DND-41 (cell line): ENCODE data around the gene NME9.

Source experiments
- ATAC-seq: fragments of 200-7000 bp; cut with Tn5 transposase; 3 replicates; pipeline ENCODE4 v1.9.1; 2021; ENCODE audit warnings: low read depth; ENCODE audit not compliant: insufficient read depth
- DNase-seq: peaks from one replicate; pipeline ENCODE4 v3.0.0-alpha.2; 2020
- H2AFZ ChIP-seq: 2 replicates; pipeline ENCODE4 v1.6.0; 2012; ENCODE audit warnings: low read depth, low read length
- H3K27ac ChIP-seq: 2 replicates; pipeline ENCODE4 v1.5.1; 2012; ENCODE audit warnings: low read length, inconsistent platforms
- H3K27me3 ChIP-seq: fragments of 200-600 bp; sonication (generic); 2 replicates; pipeline ENCODE4 v1.6.0; 2012; ENCODE audit warnings: low read length, mild to moderate bottlenecking, inconsistent platforms; ENCODE audit not compliant: insufficient read depth, poor library complexity
- H3K36me3 ChIP-seq: 2 replicates; pipeline ENCODE4 v1.5.1; 2012; ENCODE audit warnings: low read length, inconsistent platforms; ENCODE audit not compliant: insufficient read depth
- H3K4me1 ChIP-seq: 2 replicates; pipeline ENCODE4 v1.5.1; 2012; ENCODE audit warnings: mild to moderate bottlenecking, low read length; ENCODE audit not compliant: insufficient read depth
- H3K4me2 ChIP-seq: 2 replicates; pipeline ENCODE4 v1.6.0; 2012; ENCODE audit warnings: mild to moderate bottlenecking, moderate library complexity, low read length, inconsistent platforms; ENCODE audit not compliant: insufficient read depth
- H3K4me3 ChIP-seq, 2 experiments: fragments of 200-600 bp in 1 of 2; shearing (Covaris generic) in 1 of 2; 2 replicates each; pipeline ENCODE4 v1.5.1; 2012 to 2016; ENCODE audit warnings: inconsistent platforms in 2 of 2, low read length in 2 of 2, mild to moderate bottlenecking in 2 of 2, low read depth in 1 of 2, moderate library complexity in 1 of 2
- H3K79me2 ChIP-seq: 2 replicates; pipeline ENCODE4 v1.6.0; 2012; ENCODE audit warnings: low read length, inconsistent platforms; ENCODE audit not compliant: insufficient read depth
- H3K9ac ChIP-seq: 2 replicates; pipeline ENCODE4 v1.6.0; 2012; ENCODE audit warnings: low read depth, mild to moderate bottlenecking, inconsistent platforms, low read length, moderate library complexity
- H3K9me3 ChIP-seq: 2 replicates; pipeline ENCODE4 v1.5.1; 2012; ENCODE audit warnings: low read length, moderate library complexity, mild to moderate bottlenecking, inconsistent platforms; ENCODE audit not compliant: insufficient read depth, severe bottlenecking
- H4K20me1 ChIP-seq: 2 replicates; pipeline ENCODE4 v1.6.0; 2012; ENCODE audit warnings: low read length; ENCODE audit not compliant: insufficient read depth
- EZH2 ChIP-seq: IDR thresholded peaks from 3 replicates; pipeline ENCODE4 v1.6.1; 2012; ENCODE audit warnings: borderline replicate concordance, low read depth, mild to moderate bottlenecking, moderate library complexity, low read length, inconsistent platforms; ENCODE audit not compliant: severe bottlenecking
- TF ChIP-seq, protein P1 (sequence below): IDR thresholded peaks from 2 replicates; pipeline ENCODE4 v1.5.1; 2012; ENCODE audit warnings: borderline replicate concordance, low read length, moderate library complexity, mild to moderate bottlenecking; ENCODE audit not compliant: poor library complexity, severe bottlenecking; ENCODE audit errors: extremely low read depth

NME9 gene

GRCh38 chr3:138289260-138289659 lies 40.4 kb downstream of the NME9 start:
- Histone ChIP-seq H3K4me3 (no peak overlapping the region), H3K79me2 (no peaks in the 10 kb centered on the region), H3K36me3 (peaks cover 88% of the 10 kb centered on the region), H2AFZ (no peak overlapping the region), H3K9ac (no peak overlapping the region), H3K9me3 (no peaks in the 10 kb centered on the region), H3K27ac (no peak overlapping the region), H3K4me1 (no peaks in the 10 kb centered on the region), H3K4me2 (no peak overlapping the region), H3K27me3 (no peaks in the 10 kb centered on the region), H4K20me1 (0 out of 2 replicates have a peak, but pooled peaks cover 3% of the 10 kb centered on the region)
- TF ChIP-seq, protein P1, sequence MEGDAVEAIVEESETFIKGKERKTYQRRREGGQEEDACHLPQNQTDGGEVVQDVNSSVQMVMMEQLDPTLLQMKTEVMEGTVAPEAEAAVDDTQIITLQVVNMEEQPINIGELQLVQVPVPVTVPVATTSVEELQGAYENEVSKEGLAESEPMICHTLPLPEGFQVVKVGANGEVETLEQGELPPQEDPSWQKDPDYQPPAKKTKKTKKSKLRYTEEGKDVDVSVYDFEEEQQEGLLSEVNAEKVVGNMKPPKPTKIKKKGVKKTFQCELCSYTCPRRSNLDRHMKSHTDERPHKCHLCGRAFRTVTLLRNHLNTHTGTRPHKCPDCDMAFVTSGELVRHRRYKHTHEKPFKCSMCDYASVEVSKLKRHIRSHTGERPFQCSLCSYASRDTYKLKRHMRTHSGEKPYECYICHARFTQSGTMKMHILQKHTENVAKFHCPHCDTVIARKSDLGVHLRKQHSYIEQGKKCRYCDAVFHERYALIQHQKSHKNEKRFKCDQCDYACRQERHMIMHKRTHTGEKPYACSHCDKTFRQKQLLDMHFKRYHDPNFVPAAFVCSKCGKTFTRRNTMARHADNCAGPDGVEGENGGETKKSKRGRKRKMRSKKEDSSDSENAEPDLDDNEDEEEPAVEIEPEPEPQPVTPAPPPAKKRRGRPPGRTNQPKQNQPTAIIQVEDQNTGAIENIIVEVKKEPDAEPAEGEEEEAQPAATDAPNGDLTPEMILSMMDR, result no peak
- no peak for TF ChIP-seq EZH2
- DNase-seq, result no peak
- ATAC-seq, result no peak

- H3K9ac ChIP-seq, result no peak overlapping the region
- no peak overlapping the region for H2AFZ ChIP-seq
- ATAC-seq, result no peak
- H4K20me1 ChIP-seq, result 0 out of 2 replicates have a peak, but pooled peaks cover 3% of the 10 kb centered on the region
- H3K4me3 ChIP-seq, result no peak overlapping the region
- H3K27ac ChIP-seq, result no peak overlapping the region
- no peak overlapping the region for H3K4me2 ChIP-seq
- no peaks in the 10 kb centered on the region for H3K27me3 ChIP-seq
- no peak for DNase-seq
- H3K36me3 ChIP-seq, result peaks cover 61% of the 10 kb centered on the region
- H3K4me1 ChIP-seq, result no peaks in the 10 kb centered on the region
- H3K9me3 ChIP-seq, result no peaks in the 10 kb centered on the region
- no peaks in the 10 kb centered on the region for H3K79me2 ChIP-seq
- TF ChIP-seq EZH2, result no peak
- TF ChIP-seq, protein P1, result no peak
Measured at GRCh38 chr3:138284957-138285477, 44.6 kb downstream of the NME9 start.

- TF ChIP-seq EZH2, result no peak
- TF ChIP-seq, protein P1, result no peak
- H3K4me1 ChIP-seq, result no peaks in the 10 kb centered on the region
- no peak overlapping the region for H3K27ac ChIP-seq
Measured at GRCh38 chr3:138284079-138284478, 45.6 kb downstream of the NME9 start.

DNA sequence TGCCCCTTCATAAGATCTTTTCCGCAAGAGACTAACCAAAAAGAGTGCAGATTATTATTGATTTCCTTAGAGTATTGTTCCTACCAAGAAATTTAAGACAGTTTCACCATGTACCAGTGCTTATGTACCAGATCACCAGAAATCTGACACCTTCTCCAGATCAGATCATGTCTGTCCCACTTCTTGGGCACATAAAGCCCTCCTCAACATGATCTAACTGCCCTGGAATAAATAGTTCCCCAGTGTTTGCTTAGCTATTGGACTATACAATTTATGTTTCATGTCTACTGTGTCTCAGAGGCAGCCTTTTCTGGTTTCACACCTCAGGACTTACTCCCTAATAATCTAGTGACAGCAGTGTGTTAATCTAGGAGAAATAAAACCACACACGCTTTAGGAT lies 46.8 kb downstream of the NME9 start:
- TF ChIP-seq, protein P1, result no peak
- TF ChIP-seq EZH2, result no peak
- no peaks in the 10 kb centered on the region for H4K20me1 ChIP-seq
- peaks cover 43% of the 10 kb centered on the region for H3K36me3 ChIP-seq
- no peaks in the 10 kb centered on the region for H3K79me2 ChIP-seq
- H2AFZ ChIP-seq, result no peak overlapping the region
- no peak for DNase-seq
- no peak overlapping the region for H3K27ac ChIP-seq
- no peaks in the 10 kb centered on the region for H3K4me1 ChIP-seq
- H3K9ac ChIP-seq, result no peak overlapping the region
- no peaks in the 10 kb centered on the region for H3K9me3 ChIP-seq
- no peak for ATAC-seq
- no peak overlapping the region for H3K4me2 ChIP-seq
- H3K27me3 ChIP-seq, result no peaks in the 10 kb centered on the region
- H3K4me3 ChIP-seq, result no peak overlapping the region

More at GRCh38 chr3:138284079-138284478, 45.6 kb downstream of the NME9 start:
- Histone ChIP-seq H3K9me3 (no peaks in the 10 kb centered on the region), H3K27me3 (no peaks in the 10 kb centered on the region), H3K9ac (no peak overlapping the region), H2AFZ (no peak overlapping the region), H3K4me3 (no peak overlapping the region), H3K79me2 (no peaks in the 10 kb centered on the region), H3K4me2 (no peak overlapping the region), H4K20me1 (0 out of 2 replicates have a peak, but pooled peaks cover under 1% of the 10 kb centered on the region), H3K36me3 (peaks cover 52% of the 10 kb centered on the region)
- DNase-seq, result no peak
- no peak for ATAC-seq
